22Rv1 (cell line): ENCODE data around the gene KIAA0232.
"Not testable (repeated sequence)": the region's sequence is repeated elsewhere in the genome, so short reads cannot be mapped to it uniquely, and the experiment has no call there.

Experiments
- H3K27ac ChIP-seq: fragments of 450-650 bp; 2 replicates; pipeline ENCODE4 v1.5.1; 2017
- ZFX ChIP-seq: fragments of 450-650 bp; IDR thresholded peaks from 2 replicates; pipeline ENCODE4 v1.6.1; 2017; ENCODE audit warnings: antibody characterized with exemption, borderline replicate concordance
- TF ChIP-seq, protein P1 (sequence below): fragments of 450-650 bp; IDR thresholded peaks from 2 replicates; pipeline ENCODE4 v1.5.1; 2017; ENCODE audit warnings: mild to moderate bottlenecking

KIAA0232 gene

DNA sequence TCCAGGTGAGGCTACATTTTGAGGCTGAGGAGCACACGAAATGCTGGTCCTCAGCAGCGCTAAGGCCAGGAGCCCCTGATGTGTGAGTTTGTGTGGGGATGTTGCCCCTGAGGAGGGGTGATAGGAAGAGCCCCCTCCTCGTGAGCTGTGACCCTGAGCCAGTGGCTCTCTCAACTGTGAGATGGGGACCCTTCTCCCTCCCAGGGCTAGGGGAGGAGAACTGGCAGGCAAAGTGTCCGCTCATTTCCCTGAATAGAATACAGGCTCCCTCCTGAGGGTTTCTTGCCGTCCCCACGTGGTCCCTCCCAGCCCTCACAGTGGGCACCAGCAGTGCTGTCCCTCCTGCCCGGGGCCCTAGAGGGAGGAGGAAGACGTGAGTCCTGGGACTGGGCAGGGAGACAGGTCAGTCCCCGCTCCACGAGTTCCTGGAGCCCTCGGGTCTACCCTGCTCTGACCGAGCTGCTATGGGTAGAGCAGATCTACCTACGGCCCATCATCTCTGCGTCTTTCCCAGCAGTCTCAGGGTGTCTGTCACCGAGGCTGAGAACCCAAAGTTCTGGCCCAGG, 106.1 kb downstream of the KIAA0232 start:
- H3K27ac ChIP-seq: no peak overlapping the region
- TF ChIP-seq, protein P1, sequence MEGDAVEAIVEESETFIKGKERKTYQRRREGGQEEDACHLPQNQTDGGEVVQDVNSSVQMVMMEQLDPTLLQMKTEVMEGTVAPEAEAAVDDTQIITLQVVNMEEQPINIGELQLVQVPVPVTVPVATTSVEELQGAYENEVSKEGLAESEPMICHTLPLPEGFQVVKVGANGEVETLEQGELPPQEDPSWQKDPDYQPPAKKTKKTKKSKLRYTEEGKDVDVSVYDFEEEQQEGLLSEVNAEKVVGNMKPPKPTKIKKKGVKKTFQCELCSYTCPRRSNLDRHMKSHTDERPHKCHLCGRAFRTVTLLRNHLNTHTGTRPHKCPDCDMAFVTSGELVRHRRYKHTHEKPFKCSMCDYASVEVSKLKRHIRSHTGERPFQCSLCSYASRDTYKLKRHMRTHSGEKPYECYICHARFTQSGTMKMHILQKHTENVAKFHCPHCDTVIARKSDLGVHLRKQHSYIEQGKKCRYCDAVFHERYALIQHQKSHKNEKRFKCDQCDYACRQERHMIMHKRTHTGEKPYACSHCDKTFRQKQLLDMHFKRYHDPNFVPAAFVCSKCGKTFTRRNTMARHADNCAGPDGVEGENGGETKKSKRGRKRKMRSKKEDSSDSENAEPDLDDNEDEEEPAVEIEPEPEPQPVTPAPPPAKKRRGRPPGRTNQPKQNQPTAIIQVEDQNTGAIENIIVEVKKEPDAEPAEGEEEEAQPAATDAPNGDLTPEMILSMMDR: no peak
- TF ChIP-seq ZFX: no peak

DNA sequence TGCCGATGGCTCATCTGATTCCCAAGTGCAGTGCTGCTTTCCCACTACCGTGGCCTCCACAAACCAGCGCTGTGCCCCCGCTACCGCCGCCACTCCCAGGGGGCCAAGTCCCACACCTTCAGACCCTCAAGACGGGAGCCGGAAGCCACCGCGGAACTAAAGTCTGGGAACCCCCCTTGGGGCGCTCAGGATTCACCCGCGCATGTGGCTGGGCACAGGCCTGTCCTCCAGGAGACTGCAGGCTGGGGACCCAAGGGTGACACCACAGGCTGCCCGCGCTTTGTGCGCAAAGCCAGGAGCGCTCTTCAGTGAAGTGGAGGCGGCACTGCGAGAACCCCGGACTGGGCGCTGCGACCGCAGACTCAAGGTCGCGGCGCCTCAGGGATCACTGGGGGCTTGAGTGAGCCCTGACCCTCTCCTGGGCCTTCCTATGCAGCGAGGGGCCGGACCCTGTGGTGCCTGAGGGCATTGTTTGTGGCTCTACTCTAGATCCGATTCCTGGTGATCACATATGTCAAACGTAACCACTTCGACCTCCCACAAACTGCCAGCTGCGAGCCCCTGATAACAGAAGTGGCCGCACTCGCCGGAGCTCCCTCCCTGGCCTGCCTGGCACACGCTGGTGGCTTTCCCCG, 106.7 kb downstream of the KIAA0232 start:
- TF ChIP-seq, protein P1: no peak
- no peak for TF ChIP-seq ZFX
- H3K27ac ChIP-seq: no peak overlapping the region

DNA sequence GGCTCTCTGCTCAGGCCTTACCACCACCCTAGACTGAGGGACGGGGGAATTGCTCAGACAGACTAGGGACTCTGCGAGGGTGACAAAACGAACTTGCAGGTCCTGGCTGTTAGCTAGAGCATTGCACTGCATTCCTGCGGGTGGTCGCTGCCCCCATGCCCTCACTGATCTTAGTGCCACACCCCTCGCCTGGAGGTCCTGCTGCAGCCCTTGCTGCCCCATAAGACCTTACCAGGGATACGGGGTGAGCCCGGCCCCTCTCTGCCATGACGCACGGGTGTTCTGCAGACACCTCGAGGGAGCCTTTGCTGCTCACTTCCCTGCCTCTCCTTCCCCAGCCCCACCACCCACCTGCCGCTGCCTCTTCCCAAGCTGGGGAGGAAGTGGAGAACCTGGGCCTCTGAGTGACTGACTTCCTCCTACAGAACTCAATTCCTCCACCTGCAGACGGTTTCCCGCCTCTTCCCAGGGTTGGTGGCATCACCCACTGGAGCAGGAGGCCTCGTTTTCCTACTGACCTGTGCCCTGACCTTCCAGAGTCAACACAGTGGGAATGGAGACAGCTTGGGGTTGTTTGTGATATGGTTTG, 107.3 kb downstream of the KIAA0232 start:
- no peak overlapping the region for H3K27ac ChIP-seq
- TF ChIP-seq ZFX: no peak
- TF ChIP-seq, protein P1: no peak

DNA sequence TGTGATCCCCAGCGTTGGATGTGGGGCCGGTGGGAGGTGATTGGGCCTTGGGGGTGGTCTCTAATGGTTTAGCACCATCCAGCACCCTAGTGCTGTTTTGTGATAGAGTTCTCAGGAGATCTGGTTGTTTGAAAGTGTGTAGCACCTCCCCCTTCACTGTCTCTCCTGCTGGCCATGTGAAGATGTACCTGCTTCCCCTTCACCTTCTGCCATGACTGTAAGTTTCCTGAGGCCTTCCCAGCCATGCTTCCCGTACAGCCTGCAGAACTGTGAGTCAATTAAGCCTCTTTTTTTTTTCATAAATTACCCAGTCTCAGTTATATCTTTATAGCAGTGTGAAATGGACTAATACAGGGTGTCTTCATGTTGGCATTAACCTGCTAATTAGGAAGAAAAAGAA, 107.8 kb downstream of the KIAA0232 start:
- H3K27ac ChIP-seq: no peak overlapping the region
- TF ChIP-seq, protein P1: no peak
- TF ChIP-seq ZFX: no peak

DNA sequence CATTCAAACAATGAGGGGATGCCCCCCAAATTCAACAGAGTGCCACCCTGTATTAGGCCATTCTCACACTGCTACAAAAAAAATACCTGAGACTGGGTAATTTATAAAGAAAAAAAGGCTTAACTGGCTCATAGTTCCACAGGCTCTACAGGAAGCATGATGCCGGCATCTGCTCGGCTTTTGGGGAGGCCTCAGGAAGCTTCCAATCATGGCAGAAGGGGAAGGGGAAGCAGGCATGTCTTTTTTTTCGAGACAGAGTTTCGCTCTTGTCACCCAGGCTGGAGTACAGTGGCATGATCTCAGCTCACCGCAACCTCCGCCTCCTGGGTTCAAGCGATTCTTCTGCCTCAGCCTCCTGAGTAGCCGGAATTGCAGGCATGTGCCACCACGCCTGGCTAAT, 108.4 kb downstream of the KIAA0232 start:
- not testable (repeated sequence) for H3K27ac ChIP-seq

DNA sequence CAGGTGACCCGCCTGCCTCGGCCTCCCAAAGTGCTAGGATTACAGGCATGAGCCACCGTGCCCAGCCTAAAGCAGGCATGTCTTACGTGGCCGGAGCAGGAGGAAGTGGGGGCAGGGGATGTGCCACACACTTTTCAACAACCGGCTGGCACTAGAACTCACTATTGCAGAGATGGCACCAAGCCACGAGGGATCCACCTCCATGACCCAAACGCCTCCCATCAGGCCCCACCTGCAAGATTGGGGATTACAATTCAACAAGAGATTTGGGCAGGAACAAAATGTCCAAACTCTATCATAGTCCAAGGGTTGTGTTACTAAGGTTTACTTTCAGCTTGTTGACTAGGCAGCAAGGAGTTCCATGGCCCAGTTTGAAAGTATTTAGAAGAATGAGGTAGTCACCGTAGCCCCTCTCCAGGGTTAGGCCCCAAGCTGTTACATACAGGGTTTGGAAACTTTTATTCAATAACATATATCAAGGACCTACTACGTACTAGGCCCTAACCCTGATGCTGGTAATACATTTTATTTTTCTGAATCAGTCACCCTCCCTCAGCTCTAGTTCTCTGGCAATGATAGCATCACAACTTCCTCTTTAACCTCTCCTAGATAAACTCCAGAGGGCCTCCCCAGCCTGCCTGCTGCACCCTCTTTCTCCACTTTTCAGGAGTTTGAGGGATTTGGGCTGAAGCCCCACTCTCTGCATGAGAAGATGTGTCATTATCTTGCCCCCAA, 109.1 kb downstream of the KIAA0232 start:
- no peak overlapping the region for H3K27ac ChIP-seq
- TF ChIP-seq, protein P1: no peak
- TF ChIP-seq ZFX: no peak

DNA sequence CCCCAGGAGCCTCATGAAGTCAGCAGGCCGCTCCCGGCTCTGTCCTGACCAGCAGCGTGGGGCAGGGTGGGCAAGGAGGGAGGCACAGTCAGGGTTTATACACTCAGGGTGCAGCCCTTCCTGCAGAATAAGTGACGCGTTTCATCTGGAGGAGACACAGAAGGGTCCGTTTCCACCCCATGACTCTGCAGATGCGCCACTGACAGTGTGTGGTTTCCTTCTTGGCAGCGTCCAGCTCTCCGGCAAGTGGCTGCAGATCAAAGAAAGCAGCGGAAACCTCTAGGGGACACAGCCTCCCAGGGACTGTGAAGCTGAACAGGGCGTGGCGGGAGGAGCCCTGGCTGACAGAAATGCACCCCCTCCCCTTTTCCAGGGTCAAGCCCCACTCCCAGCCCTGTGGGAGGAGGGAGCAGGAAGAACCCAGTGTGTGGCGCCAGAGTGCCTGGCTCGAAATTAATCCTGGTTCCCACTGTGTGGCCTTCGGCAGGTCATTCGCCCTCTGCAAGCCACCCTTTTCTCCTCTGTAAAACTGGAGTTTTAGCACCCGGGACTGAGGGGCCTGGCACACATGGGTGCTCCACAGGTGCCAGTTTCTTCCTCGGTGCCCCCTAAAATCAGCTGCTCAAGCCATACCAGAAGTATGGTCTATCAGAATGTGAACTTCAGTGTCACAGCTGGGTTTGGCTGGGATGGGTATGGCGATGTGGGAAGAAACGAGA, 109.8 kb downstream of the KIAA0232 start:
- TF ChIP-seq ZFX: no peak
- TF ChIP-seq, protein P1: no peak
- no peak overlapping the region for H3K27ac ChIP-seq
